Kidney epithelial cell (primary cell): Measurements from ENCODE around the gene P2RY6. TPM values are rescaled to one million over a fixed set of nuclear protein-coding genes. Genes with fewer than 3 reads are reported as not detected.

Experiments used
- DNase-seq: peaks from one replicate; pipeline ENCODE4 v3.0.0-alpha.2; 2010; ENCODE audit warnings: low read depth
- H3K27me3 ChIP-seq: 2 replicates; pipeline ENCODE4 v1.6.0; 2011; ENCODE audit warnings: low read length; ENCODE audit not compliant: control insufficient read depth, insufficient read depth
- H3K36me3 ChIP-seq: 2 replicates; pipeline ENCODE4 v1.5.1; 2011; ENCODE audit warnings: low read length; ENCODE audit not compliant: control insufficient read depth, insufficient read depth
- H3K4me3 ChIP-seq: 2 replicates; pipeline ENCODE4 v1.5.1; 2011; ENCODE audit warnings: low read depth, mild to moderate bottlenecking, control low read depth, low read length
- total RNA-seq: library from RNA; depleted of rRNA; stranded (reverse); fragments of >200 nt; gene quantifications from 2 replicates; pipeline ENCODE4 v1.2.3, GENCODE V29; 2015
- TF ChIP-seq, protein P1 (sequence below): IDR thresholded peaks from 2 replicates; pipeline ENCODE4 v1.5.1; 2011; ENCODE audit warnings: mild to moderate bottlenecking, moderate library complexity, low read length, control low read depth, inconsistent platforms; ENCODE audit not compliant: insufficient read depth, poor library complexity, severe bottlenecking

Gene P2RY6
- total RNA-seq, 1 donor from 2014 or later = 6.1 TPM

DNA sequence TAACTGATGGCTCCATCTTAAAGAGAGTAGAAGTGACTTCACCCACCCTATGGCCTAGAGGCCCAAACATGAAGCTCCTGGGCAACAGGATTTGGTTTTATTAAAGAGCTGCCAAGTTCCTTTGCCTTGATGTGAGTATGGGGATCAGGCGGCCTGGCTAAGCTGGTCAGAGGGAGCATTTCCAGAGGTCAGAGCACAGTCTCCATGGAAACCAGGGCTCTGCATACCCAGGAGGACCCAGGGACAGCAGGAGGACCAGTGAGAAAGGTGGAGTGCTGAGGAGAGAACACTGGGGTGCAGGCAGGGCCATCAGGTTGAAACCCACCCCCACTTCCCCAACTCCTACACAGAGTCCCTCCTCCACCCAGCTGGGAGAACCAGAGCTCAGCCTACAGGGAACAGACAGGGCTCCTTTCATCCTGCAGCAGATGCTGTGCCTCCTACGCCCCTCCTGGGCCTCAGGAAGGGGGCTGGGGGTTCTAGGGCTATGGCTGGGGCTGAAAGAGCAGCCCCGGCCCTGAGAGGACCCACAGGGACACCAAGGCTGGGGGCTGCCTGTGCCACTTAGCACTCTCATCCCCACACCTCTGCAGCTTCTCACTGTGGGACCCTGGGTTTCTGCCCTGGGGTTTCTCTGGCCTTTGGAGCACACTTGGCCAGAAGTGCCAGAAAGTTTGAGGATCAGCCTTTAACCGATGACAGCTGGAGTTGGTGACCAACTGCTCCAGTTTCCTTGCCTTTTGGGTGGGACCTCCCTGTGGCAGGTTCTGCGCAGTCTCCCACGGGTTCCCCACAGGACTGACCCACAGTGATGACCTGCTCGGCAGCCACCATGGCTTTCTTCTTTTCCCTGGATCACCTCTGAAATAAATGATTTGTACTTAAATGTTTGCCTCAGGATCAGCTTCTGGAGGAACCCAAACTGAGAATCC is 13.8 kb upstream of the P2RY6 start:
- TF ChIP-seq, protein P1, sequence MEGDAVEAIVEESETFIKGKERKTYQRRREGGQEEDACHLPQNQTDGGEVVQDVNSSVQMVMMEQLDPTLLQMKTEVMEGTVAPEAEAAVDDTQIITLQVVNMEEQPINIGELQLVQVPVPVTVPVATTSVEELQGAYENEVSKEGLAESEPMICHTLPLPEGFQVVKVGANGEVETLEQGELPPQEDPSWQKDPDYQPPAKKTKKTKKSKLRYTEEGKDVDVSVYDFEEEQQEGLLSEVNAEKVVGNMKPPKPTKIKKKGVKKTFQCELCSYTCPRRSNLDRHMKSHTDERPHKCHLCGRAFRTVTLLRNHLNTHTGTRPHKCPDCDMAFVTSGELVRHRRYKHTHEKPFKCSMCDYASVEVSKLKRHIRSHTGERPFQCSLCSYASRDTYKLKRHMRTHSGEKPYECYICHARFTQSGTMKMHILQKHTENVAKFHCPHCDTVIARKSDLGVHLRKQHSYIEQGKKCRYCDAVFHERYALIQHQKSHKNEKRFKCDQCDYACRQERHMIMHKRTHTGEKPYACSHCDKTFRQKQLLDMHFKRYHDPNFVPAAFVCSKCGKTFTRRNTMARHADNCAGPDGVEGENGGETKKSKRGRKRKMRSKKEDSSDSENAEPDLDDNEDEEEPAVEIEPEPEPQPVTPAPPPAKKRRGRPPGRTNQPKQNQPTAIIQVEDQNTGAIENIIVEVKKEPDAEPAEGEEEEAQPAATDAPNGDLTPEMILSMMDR = no peak
- H3K36me3 ChIP-seq = no peaks in the 10 kb centered on the region
- DNase-seq = no peak
- H3K27me3 ChIP-seq = no peaks in the 10 kb centered on the region
- H3K4me3 ChIP-seq = no peak overlapping the region

DNA sequence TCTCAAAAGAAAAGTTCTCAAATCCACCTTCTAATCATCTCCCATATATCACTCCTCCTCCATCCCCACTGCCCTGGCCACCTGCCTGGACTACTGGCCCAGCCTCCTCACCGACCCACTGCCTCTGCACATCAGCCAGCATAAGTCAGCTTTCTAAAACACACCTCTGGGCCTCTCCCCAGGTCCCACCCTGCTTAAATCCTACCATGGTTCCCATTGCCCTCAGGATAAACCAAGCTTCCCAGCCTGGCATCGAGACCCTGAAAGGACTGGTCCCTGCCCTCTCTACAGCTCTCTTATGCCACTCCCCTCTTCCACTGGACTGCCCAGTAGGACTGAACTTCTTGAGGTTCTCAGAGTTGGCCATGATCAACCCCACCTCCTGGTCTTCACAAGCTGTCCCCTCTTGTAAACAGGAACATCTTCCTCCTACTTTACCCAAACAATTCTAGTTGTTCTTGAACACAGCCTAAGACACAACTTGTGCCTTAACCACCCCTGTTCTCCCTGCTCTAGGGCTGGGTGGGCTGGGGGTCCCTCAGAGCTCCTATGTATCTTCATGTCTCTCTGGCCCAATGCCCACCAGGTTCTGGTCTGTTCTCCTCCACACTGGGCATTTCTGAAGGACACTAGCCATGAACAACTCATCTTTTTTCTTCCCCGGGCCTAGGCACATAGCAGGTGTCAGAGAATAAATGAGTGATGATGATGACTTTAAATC is 12.6 kb upstream of the P2RY6 start:
- no peaks in the 10 kb centered on the region for H3K36me3 ChIP-seq

DNA sequence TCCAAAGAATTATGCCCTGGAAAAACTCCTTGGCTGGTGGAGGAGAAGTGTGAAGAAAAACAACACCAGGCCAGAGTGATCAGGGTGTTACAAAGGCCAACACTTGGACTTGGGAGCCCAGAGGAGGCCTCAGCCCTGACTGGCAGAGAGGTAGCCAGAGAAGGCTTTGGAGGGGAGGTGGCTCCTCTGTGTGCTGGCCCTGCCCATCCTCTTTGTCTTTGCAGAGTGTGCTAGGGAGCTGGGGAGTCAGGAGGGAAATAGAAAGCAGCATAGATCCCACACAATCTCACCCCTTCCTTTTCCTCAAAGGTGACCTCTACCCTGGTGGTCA is 12.0 kb upstream of the P2RY6 start:
- DNase-seq = no peak
- H3K4me3 ChIP-seq = no peak overlapping the region
- TF ChIP-seq, protein P1 = no peak
- H3K36me3 ChIP-seq = no peaks in the 10 kb centered on the region
- H3K27me3 ChIP-seq = no peaks in the 10 kb centered on the region

More for the DNA sequence above, 12.6 kb upstream of the P2RY6 start:
- no peak overlapping the region for H3K4me3 ChIP-seq
- no peak for DNase-seq
- H3K27me3 ChIP-seq = no peaks in the 10 kb centered on the region
- TF ChIP-seq, protein P1 = no peak

DNA sequence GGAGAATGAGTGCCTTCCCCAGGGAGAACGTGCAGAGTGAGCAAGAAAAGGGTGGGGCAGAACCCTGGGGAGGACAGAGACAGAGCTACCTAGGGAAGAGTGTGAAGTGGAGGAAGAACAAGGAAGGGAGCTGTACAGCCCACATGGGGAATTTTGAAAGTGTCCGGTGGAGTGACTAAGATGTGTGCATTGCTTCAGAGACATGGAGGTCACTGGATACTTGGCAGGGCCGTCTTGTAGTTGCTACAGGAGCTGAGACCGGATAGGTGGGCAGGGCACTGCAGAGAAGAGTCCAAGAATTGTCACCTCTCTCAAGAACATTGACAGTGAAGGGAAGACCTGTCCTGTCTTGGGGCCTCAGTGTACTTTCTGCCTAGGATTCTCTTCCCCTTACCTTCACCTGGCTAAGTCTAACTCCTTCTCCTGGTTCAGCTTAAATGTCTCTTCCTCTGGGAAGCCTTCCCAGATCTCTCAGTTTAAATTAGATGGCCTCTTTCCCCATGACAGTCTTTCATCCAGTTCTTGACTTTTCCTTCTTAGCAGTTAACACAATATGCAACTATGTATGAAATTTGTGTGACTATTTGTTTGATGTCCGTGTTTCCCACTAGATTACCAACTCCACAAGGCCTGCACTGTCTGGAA is 9.2 kb upstream of the P2RY6 start:
- no peaks in the 10 kb centered on the region for H3K27me3 ChIP-seq
- TF ChIP-seq, protein P1 = no peak
- no peak for DNase-seq

DNA sequence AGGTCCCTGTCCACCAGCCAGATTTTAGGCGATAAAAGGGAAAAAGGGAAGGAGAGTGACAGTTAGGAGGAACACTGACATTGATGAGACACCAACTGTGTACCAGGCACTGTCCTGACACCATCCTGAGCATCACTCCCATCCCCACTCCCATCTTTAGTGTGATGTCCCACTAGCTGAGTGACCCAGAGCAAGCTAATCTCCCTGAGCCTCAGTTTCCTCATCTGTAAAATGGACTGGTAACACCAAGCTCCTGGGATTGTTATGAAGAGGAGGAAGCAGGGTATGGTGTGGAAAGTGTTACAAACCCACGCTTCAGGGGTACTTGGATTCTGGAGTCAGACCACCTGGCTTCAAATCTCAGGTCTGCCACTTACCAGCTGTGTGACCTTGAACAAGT is 8.5 kb upstream of the P2RY6 start:
- Histone ChIP-seq H3K27me3 (no peaks in the 10 kb centered on the region), H3K36me3 (no peaks in the 10 kb centered on the region), H3K4me3 (no peak overlapping the region)
- DNase-seq = no peak
- TF ChIP-seq, protein P1 = no peak

More for the DNA sequence above, 9.2 kb upstream of the P2RY6 start:
- Histone ChIP-seq H3K4me3 (no peak overlapping the region), H3K36me3 (no peaks in the 10 kb centered on the region)
